ENCODE measurements around the gene SIL1.

DNA sequence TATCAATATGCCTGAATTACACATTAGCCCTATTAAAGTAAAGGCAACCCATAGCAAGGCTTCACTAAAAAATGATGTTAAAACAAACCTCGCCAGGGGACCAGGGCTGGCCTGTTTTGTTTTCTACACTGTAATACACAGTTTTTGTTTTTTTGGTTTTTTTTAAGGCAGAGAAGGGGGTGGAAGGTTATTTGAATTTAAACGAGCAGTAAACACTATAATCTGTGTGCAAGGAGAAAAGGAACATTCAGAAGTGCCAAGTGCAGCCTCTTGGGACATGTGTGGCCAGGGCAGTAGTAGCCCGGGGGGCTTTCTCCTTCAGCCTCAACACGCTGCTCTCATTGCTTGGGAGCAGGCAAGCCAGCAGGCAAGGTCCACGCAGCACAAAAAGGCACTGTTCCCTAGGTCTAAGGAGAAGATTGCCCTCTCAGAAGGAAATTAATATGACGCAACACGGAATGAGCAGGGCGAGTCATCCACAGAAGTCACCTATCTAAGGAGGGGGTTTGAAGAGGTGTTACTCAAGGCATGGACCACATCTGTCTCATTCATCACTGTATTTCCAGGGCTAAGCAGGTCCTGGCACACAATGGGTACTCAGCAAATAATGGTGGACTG lies 16.2 kb downstream of the SIL1 start:
- TF ChIP-seq, protein P1, sequence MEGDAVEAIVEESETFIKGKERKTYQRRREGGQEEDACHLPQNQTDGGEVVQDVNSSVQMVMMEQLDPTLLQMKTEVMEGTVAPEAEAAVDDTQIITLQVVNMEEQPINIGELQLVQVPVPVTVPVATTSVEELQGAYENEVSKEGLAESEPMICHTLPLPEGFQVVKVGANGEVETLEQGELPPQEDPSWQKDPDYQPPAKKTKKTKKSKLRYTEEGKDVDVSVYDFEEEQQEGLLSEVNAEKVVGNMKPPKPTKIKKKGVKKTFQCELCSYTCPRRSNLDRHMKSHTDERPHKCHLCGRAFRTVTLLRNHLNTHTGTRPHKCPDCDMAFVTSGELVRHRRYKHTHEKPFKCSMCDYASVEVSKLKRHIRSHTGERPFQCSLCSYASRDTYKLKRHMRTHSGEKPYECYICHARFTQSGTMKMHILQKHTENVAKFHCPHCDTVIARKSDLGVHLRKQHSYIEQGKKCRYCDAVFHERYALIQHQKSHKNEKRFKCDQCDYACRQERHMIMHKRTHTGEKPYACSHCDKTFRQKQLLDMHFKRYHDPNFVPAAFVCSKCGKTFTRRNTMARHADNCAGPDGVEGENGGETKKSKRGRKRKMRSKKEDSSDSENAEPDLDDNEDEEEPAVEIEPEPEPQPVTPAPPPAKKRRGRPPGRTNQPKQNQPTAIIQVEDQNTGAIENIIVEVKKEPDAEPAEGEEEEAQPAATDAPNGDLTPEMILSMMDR (IDR thresholded peaks at IDR 0.05) = no peak
- TF ChIP-seq POLR2AphosphoS5 (IDR thresholded peaks at IDR 0.05; ENCODE audit: insufficient read depth in 1 of 2, low read depth in 1 of 2) (no peak), POLR2A (IDR thresholded peaks at IDR 0.05) (no peak)

Data from vagina (tissue), 2 donors.